ENCODE data around the gene DCLRE1C.

DNA sequence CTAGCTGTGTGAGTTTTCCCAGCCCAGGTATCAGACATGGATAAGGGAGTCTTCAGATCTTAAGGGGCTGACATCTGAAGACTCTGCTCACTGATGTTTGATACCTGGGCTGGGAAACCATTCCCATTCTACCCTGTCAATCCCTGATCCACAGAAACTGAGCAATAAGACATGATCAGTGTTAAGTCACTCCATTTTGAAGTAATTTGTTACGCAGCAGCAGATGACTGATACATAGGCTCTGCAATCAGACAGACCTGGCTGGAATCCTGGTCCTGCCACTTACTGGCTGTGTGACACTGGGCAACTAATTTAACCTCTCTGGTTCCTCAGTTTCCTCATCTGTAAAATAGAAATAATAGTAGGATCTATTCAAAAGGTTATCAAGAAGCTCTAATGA is 6.6 kb downstream of the DCLRE1C start:
- no peak for TF ChIP-seq FOS (IDR thresholded peaks at IDR 0.05; ENCODE audit: borderline replicate concordance, insufficient read depth, low read length)
- TF ChIP-seq POLR2A (IDR thresholded peaks at IDR 0.05; ENCODE audit: low read depth, low read length): no peak
- TF ChIP-seq, protein P1, sequence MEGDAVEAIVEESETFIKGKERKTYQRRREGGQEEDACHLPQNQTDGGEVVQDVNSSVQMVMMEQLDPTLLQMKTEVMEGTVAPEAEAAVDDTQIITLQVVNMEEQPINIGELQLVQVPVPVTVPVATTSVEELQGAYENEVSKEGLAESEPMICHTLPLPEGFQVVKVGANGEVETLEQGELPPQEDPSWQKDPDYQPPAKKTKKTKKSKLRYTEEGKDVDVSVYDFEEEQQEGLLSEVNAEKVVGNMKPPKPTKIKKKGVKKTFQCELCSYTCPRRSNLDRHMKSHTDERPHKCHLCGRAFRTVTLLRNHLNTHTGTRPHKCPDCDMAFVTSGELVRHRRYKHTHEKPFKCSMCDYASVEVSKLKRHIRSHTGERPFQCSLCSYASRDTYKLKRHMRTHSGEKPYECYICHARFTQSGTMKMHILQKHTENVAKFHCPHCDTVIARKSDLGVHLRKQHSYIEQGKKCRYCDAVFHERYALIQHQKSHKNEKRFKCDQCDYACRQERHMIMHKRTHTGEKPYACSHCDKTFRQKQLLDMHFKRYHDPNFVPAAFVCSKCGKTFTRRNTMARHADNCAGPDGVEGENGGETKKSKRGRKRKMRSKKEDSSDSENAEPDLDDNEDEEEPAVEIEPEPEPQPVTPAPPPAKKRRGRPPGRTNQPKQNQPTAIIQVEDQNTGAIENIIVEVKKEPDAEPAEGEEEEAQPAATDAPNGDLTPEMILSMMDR (IDR thresholded peaks at IDR 0.05; ENCODE audit: extremely low read depth in 1 of 2, insufficient read depth in 1 of 2, low read depth in 1 of 2, low read length in 2 of 2): no peak

Data from endothelial cell of umbilical vein (primary cell).